ENCODE measurements around the gene USP32.

The USP32 gene

GRCh38 chr17:60311936-60312335 lies 80.0 kb downstream of the USP32 start:
- H3K79me2 ChIP-seq, result peaks cover 34% of the 10 kb centered on the region
- H3K27me3 ChIP-seq (ENCODE audit: control insufficient read depth, insufficient read depth, low read length), result no peaks in the 10 kb centered on the region
- TF ChIP-seq CTCF (IDR thresholded peaks at IDR 0.05), result no peak
- no peak overlapping the region for H3K9ac ChIP-seq
- H3K4me1 ChIP-seq, result no peaks in the 10 kb centered on the region
- no peaks in the 10 kb centered on the region for H3K9me3 ChIP-seq (ENCODE audit: control insufficient read depth, low read length)
- H3K27ac ChIP-seq, result no peak overlapping the region
- no peak overlapping the region for H3K4me2 ChIP-seq (ENCODE audit: low read length)
- no peak overlapping the region for H3K4me3 ChIP-seq (ENCODE audit: low read depth, low read length)
- H2AFZ ChIP-seq, result no peak overlapping the region
- H3K36me3 ChIP-seq (ENCODE audit: control insufficient read depth, insufficient read depth, low read length), result no peaks in the 10 kb centered on the region

- Histone ChIP-seq H3K9ac (no peak overlapping the region), H2AFZ (no peak overlapping the region), H3K27ac (no peak overlapping the region), H3K4me2 (ENCODE audit: low read length) (no peak overlapping the region), H3K79me2 (peaks cover 34% of the 10 kb centered on the region), H3K27me3 (ENCODE audit: control insufficient read depth, insufficient read depth, low read length) (no peaks in the 10 kb centered on the region), H3K9me3 (ENCODE audit: control insufficient read depth, low read length) (no peaks in the 10 kb centered on the region), H3K36me3 (ENCODE audit: control insufficient read depth, insufficient read depth, low read length) (no peaks in the 10 kb centered on the region), H3K4me1 (no peaks in the 10 kb centered on the region), H3K4me3 (ENCODE audit: low read depth, low read length) (no peak overlapping the region)
- no peak for TF ChIP-seq CTCF (IDR thresholded peaks at IDR 0.05)
These were observed 80.7 kb downstream of the USP32 start for GRCh38 chr17:60311186-60311585.

GRCh38 chr17:60305141-60305540 lies 86.8 kb downstream of the USP32 start:
- H3K9ac ChIP-seq, result no peak overlapping the region
- no peak overlapping the region for H3K4me2 ChIP-seq (ENCODE audit: low read length)
- peaks cover 38% of the 10 kb centered on the region for H3K79me2 ChIP-seq
- no peaks in the 10 kb centered on the region for H3K27me3 ChIP-seq (ENCODE audit: control insufficient read depth, insufficient read depth, low read length)
- no peak for TF ChIP-seq CTCF (IDR thresholded peaks at IDR 0.05)
- H3K4me3 ChIP-seq (ENCODE audit: low read depth, low read length), result no peak overlapping the region
- H3K4me1 ChIP-seq, result no peaks in the 10 kb centered on the region
- no peak overlapping the region for H3K27ac ChIP-seq
- no peaks in the 10 kb centered on the region for H3K9me3 ChIP-seq (ENCODE audit: control insufficient read depth, low read length)
- H3K36me3 ChIP-seq (ENCODE audit: control insufficient read depth, insufficient read depth, low read length), result no peaks in the 10 kb centered on the region
- H2AFZ ChIP-seq, result no peak overlapping the region

GRCh38 chr17:60304502-60304901 lies 87.4 kb downstream of the USP32 start:
- Histone ChIP-seq H3K27ac (no peak overlapping the region), H3K9ac (no peak overlapping the region), H3K27me3 (ENCODE audit: control insufficient read depth, insufficient read depth, low read length) (no peaks in the 10 kb centered on the region), H2AFZ (no peak overlapping the region), H3K36me3 (ENCODE audit: control insufficient read depth, insufficient read depth, low read length) (no peaks in the 10 kb centered on the region), H3K9me3 (ENCODE audit: control insufficient read depth, low read length) (no peaks in the 10 kb centered on the region), H3K4me3 (ENCODE audit: low read depth, low read length) (no peak overlapping the region), H3K79me2 (peaks cover 38% of the 10 kb centered on the region), H3K4me1 (no peaks in the 10 kb centered on the region), H3K4me2 (ENCODE audit: low read length) (no peak overlapping the region)
- TF ChIP-seq CTCF (IDR thresholded peaks at IDR 0.05), result no peak

- no peak overlapping the region for H3K4me3 ChIP-seq (ENCODE audit: low read depth, low read length)
- no peaks in the 10 kb centered on the region for H3K4me1 ChIP-seq
- no peak overlapping the region for H2AFZ ChIP-seq
- no peak overlapping the region for H3K4me2 ChIP-seq (ENCODE audit: low read length)
- H3K79me2 ChIP-seq, result peaks cover 32% of the 10 kb centered on the region
- no peak overlapping the region for H3K27ac ChIP-seq
- H3K9me3 ChIP-seq (ENCODE audit: control insufficient read depth, low read length), result no peaks in the 10 kb centered on the region
- TF ChIP-seq CTCF (IDR thresholded peaks at IDR 0.05), result no peak
- H3K36me3 ChIP-seq (ENCODE audit: control insufficient read depth, insufficient read depth, low read length), result no peaks in the 10 kb centered on the region
- no peak overlapping the region for H3K9ac ChIP-seq
- H3K27me3 ChIP-seq (ENCODE audit: control insufficient read depth, insufficient read depth, low read length), result no peaks in the 10 kb centered on the region
These were observed 88.4 kb downstream of the USP32 start for GRCh38 chr17:60303406-60304099.

All from parathyroid adenoma (tissue), 2 donors.